DLD1 (cell line): ENCODE measurements around the gene TSGA10IP.

Experiments used
- in situ Hi-C: cut with HindIII; loops from 2 replicates; pipeline ENCODE4 v1.10.0; 2017; ENCODE audit warnings: low sequenced_read_pairs

Gene TSGA10IP

GRCh38 chr11:65973439-65974110, 28.3 kb downstream of the TSGA10IP start:
- in situ Hi-C loops, result no loop called here

GRCh38 chr11:65975771-65976170, 30.5 kb downstream of the TSGA10IP start:
- in situ Hi-C loops, result no loop called here

GRCh38 chr11:65976216-65977176, 31.2 kb downstream of the TSGA10IP start:
- in situ Hi-C loops, result no loop called here

GRCh38 chr11:65977621-65978390, 32.5 kb downstream of the TSGA10IP start:
- in situ Hi-C loops, result no loop called here

- in situ Hi-C loops, result no loop called here
These were observed 33.3 kb downstream of the TSGA10IP start for GRCh38 chr11:65978391-65979238.

GRCh38 chr11:65979261-65979759, 34.0 kb downstream of the TSGA10IP start:
- in situ Hi-C loops, result no loop called here

- in situ Hi-C loops, result no loop called here
These were observed 35.9 kb downstream of the TSGA10IP start for GRCh38 chr11:65981101-65981740.

GRCh38 chr11:65981972-65982823, 36.9 kb downstream of the TSGA10IP start:
- in situ Hi-C loops, result no loop called here

- in situ Hi-C loops, result no loop called here
These were observed 37.7 kb downstream of the TSGA10IP start for GRCh38 chr11:65982824-65983588.

GRCh38 chr11:65983589-65983987, 38.3 kb downstream of the TSGA10IP start:
- in situ Hi-C loops, result no loop called here

GRCh38 chr11:65987336-65987735, 42.1 kb downstream of the TSGA10IP start:
- in situ Hi-C loops, result no loop called here

GRCh38 chr11:65988791-65989592, 43.7 kb downstream of the TSGA10IP start:
- in situ Hi-C loops, result no loop called here

- in situ Hi-C loops, result no loop called here
These were observed 46.8 kb downstream of the TSGA10IP start for GRCh38 chr11:65992056-65992455.

- in situ Hi-C loops, result no loop called here
These were observed 52.0 kb downstream of the TSGA10IP start for GRCh38 chr11:65997286-65997685.

GRCh38 chr11:66001942-66002647, 56.8 kb downstream of the TSGA10IP start, which contains the start of the genes BANF1 and EIF1AD:
Gene BANF1, plus strand, starts transcription at chr11:66002503. Its CDS starts 748 bp downstream, at chr11:66003251.
Gene EIF1AD, minus strand, starts transcription at chr11:66002157. Its CDS starts 1,768 bp downstream, at chr11:66000389.
- in situ Hi-C loops, result no loop called here

- in situ Hi-C loops, result no loop called here
These were observed 57.5 kb downstream of the TSGA10IP start for GRCh38 chr11:66002648-66003225.
